Activated CD8-positive, alpha-beta memory T cell treated with anti-CD3 and anti-CD28 coated beads, Interleukin-2, amount 50 U/mL, for 24 hours (primary cell): ENCODE data around the gene TMA7.
A peak's percentile ranks its signal among the peaks of the same experiment; 100 is the strongest.
"Not testable (repeated sequence)": the region's sequence is repeated elsewhere in the genome, so short reads cannot be mapped to it uniquely, and the experiment has no call there.

Experiments
- DNase-seq: peaks from one replicate; pipeline ENCODE4 v3.0.0-alpha.2; 2020; ENCODE audit errors: extremely low read depth

The TMA7 gene

DNA sequence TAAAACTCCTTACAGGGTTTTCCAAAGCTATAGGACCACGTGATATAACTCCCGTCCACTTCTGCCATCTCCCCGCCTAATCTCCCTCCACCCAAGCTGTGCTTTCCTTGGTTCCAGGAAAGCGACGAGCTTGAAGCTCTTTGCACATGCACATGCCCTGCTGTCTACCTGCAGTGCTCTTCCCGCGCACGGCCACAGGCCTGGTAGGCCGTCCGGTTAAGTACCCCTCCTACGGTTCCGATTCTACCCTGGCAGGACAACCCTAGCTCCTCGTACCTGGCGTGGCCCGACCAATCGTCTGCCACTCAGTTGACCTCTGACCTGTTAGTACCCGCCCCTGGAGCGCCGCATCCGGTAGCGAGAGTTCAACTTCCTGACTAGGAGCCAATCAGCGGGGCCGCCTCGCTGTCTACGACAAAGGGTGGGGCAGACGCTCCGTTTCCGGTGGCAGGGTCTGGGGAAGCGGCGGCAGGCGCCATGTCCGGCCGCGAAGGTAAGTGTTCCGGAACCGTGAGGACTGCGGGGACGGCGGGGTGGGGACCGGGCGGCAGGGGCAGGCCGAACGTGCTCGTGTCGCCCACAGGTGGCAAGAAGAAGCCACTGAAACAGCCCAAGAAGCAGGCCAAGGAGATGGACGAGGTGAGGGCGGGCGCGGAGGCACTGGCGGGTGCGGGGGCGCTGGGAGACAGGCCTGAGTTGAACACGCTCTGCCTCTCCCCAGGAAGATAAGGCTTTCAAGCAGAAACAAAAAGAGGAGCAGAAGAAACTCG lies at the start of gene TMA7, which contains the start of gene CCDC51:
Gene TMA7, plus strand, starts transcription at position 438 of the 770 bp plus-strand sequence. Its CDS starts 40 bp downstream, at position 478.
Gene CCDC51, minus strand, starts transcription at position 300 of the 770 bp plus-strand sequence. CDS start 4,991 bp downstream, outside the sequence.
- peak; percentile 99 for DNase-seq

DNA sequence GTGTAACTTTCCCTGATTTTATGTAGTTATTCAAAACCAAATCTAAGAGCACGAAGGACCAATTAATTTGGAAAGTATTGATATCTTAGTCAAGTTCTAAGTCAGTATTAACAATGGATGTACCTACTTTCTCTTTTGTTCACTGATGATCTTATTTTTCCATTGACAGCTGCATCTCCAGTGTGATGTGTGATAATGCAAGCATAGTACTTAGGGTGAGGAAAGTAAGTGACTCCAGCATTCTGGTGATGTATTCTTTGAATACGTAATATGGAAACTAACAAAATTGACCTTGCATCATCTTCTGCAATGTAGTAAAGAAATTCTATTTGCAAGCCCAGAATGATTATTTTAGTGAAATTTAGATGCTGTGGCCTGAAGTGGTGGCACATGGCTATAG lies 45.7 kb upstream of the TMA7 start:
- DNase-seq = no peak

DNA sequence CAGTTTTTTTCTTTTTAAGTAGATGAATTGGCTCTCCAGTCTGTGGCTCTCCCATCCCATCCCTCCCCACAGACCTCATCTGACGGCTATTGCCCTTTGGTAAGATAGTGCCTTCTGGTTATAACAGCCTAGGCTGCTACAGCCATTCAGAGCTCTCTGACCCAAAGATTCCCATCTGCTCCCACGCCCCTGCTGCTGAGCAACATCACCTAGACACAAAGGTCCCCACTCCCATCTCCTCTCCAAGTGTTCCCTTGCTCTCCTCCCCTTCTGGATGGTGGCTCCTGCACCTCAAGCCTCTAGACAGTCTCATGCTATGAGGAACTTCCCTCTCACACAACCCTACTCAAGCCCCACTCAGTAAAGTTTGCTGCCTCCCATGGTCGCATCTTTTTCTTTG lies 44.3 kb upstream of the TMA7 start:
- no peak for DNase-seq

DNA sequence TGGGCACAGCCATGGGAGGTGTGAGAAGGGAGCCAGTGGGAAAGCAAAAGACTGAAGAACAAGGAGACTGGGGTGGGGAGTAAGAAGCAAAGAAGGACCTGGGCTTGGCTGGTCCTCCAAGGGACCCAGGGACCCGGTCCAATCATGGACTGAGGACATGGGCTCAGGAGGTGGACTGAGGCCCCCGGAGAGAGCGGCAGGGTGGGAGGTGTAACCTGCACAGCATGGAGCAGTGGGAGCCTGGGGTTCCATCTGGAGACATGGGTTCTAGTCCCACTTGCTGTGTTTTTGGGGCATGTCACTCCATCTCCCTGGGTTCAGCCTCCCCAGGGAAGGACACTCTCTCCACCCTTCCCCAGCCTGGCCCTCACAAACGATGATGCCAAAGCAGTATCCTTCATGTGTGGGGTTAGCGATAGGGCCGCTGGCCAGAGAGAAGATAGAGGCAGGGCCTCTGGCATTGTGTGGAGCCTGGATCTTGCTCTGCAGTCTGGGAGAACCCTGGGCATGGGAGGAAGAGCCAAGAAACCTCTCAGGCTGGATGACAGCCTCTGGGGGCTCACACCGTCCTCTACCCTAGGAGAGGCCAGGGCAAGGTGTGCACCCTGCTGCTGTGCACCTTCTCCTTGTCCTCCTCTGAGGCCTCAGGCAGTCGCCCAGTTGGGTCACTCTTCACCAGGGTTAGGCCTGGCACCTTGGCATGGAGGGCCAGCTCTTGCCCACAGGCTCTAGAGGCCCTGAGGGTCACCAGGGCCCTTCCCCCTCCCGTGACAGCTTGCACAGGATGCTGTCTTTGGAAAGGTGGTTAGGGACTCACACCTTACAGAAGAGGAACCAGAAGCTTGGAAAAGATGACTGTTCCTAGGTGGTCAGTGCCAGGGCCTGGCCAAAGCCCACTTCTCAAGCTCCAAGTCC lies 42.0 kb upstream of the TMA7 start:
- DNase-seq = no peak

DNA sequence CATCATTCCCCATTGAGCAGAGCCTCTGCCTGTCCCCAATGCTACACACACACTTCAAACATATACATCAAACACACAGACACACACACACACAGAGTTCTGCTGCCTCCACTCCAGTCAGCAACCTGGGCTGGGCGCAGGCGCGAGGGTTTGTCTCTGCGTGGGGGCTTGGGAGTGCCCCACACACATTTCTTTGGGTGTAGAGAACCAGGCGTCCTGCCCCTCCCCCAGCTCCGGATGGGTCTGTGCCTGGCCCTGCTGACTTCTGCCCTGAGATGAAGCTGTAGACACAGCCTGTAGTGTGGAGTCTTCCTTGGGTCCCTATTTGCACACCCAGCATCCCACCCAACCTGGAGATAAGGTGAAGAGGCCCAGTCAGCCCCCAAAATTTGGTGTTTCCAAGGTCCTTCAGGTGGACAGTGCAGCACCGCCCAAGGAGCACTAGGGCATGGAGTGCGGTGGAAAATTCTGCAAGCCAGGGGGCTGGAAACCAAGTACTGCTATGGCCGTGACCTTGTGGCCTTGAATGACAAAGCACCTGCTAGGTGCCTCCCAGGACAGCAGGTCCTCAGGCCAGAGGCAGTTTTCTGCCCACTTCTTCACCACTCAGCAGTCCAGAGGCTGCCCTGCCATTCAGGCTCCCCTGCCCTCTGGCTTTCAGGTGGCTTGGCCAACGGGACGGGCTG lies 41.2 kb upstream of the TMA7 start:
- DNase-seq = no peak

DNA sequence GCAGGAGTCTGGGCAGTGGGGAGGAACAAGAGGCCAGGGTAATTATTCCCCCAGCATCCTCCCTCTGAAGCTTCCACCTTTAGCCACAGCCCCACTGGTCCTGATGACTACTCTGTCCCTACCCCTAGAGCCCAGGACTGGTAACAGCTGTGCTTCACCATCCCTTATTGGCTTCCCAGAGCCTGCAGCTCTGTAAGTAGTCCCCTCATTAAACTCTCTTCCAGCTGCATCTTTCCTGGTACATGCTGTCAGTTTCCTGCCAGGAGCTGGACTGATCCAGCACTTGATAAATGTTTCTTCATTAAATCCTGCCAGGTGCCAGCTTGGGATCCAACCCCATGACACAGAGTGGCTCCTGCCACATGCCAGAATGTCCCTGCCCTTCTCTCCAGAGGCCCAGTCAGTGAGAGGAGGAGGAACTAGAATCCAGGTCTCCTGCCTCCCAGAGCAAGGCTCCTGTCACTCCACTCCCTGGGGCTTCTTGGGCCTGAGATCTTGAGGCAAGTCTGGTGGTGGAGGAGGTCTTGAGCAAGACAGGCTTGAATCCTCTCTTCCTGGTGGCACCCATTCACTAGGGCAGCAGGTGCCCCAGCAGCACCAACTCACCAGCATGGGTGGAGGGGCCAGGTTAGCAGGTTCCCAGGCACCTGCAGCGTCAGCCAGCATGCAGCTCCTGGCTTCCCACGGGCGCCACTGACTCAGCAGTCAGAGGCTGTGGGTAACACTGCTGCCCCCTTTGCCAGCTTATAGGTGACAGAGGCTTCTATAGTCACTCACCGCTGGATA lies 40.5 kb upstream of the TMA7 start:
- DNase-seq = no peak

DNA sequence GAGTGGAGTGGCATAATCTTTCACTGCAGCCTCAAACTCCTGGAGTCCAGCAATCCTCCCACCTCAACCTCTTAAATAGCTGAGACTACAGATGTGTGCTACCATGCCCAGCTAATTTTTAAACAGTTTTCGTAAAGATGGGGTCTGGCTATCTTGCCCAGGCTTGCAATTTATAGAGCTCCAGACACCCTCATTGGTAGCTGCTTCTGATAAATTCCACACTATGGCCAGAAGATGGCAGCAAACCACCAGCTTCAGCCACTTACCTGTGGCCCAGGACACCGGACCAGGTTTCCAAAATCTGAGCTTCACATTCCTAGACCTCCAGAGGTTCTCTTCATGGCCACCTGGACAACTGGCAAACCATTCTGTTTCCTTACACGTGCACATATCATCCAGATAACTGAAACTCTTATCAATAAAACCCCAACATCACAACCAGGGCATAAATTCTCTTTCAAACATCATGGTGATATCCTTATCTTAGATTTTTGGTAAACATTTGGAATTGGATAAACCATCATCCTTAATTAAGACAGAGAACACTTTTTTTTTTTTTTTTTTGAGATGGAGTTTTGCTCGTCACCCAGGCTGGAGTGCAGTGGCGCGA lies 39.1 kb upstream of the TMA7 start:
- peak; percentile 6 for DNase-seq

DNA sequence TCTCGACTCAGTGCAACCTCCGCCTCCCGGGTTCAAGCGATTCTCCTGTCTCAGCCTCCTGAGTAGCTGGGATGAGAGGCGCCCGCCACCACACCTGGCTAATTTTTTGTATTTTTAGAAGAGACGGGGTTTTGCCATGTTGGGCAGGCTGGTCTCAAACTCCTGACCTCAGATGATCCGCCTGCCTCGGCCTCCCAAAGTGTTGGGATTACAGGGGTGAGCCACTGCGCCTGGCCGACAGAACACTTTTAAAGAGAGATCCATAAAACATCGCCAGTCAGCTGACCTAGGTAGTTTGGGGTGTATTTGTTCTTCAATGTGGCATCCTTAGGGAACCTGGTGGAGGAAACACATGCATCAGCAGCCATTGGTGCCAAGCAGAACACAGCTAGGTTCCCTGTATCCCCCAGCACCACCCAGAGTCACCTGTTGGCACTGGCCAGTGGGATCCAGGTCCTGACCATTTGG lies 38.6 kb upstream of the TMA7 start:
- not testable (repeated sequence) for DNase-seq

DNA sequence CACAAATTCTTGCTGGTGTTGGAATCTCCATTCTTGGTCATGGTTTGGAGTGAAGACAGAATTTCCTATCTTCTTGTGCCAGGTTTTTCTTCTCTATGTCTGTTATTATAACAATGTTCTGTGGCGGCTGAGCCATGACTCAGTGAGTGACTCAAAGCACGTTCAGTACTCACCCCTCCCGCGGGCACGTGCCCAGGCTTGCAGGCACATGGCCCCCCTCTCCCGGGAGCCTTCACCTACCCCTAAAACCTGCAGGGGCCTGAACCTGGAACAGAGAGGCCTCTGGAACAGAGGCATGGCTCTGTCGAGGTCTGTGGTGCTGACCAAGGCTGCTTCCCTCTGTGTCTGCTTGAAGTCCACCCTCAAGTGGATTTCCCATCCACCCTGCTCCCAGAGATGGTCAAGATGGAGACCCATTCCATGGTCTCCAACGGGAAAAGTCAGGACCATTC lies 37.8 kb upstream of the TMA7 start:
- no peak for DNase-seq

DNA sequence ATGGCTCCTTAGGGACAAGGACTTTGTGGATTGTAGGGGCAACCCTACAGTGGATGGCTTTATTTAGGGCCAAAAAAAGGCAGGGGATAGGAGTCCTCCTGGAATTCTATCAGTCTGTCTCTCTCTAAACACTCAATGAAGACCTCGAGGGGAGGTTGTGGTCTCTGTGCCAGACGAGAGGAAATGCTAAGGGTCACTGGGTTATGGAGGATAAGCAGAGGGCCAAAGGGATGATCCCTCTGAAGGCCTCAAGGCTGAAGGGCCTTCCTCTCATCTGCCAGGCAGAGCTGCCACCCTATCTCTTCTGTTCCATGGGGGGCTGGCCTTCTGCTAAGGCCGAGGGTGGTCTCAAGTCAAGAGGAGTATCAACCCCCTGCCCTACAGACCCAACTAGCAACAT lies 37.1 kb upstream of the TMA7 start:
- no peak for DNase-seq

DNA sequence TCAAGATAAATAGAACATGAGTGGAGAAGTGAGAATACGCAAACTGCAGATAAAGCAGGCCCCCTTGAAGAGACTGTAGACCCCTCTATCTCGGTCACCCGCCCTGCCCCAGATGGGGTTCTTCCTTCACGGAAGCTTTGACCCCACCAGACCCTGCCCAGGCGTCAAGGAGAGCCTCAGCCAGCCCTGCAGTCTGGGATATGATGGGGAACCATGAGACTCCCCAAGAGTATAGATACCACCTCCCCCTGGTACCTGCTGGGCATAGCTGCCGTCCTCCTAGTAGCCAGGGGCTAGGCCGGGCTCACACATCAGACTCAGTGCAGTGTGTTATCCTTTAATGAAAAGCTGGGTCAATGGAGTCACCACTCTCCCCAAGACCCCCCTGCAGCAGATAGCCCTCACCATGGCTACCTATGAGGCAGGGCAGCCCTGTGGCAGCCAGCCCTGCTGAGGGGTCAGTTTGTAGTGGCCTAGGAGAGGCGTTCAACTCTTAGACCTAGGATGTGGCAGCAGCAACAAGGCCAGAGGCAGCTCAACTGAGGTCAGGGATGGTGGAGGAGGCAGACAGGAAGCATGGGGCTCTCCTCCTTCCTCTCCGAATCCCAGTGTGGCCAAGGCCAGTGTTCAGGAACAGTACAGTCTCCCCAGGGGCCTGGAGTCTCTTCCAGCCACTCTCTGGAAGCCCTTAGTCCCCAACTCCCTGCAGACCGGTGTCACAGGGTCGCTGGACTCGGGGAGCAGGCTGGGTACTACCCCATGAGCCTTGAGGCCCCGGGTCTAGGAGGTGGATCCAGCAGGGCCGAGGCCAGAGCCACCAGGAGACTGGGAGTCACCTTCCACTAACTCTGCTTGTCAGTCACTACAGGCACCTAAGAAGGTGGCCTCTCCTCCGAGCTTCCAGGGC lies 36.3 kb upstream of the TMA7 start:
- DNase-seq = no peak

DNA sequence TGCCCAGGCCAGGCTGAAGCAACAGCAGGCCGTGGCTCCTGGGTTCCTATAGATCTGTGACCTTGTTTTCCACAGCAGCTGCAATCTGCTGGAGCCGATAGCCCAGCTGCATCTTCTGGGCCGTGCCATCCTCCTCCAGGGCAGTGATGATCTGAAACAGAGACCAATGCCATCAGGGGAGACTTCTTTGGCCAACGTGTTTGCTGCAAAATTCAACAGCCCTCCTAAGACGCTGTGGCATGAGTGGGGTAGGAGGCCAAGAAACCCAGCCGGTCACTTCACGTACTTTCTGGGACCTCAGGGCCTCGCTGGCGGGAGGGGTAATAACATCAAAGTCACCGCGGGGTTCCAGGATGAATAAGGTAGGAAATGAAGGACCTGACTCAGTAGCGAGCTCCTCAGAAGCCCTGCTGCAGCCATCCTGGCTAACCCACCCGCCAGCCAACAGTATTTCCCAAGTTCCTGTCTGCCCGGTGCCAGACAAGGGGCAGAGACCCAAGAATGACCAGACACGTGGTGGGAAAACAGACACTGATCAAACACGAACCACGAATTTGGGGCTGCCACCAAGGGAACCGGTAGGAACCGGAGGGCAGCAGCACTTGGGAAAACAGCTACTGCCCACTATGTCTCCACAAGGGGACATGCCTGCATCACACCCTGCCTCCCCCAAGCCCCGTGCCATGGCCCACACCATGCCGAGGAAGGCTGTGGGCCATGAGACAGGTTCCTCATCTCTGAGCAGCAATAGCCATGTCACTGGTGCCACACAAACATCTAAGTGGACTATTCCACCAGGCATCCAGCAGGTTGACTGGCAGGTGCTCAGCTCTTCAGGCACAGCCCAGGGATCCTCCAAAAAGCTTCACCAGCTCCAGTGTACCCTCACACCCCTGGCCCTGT lies 35.4 kb upstream of the TMA7 start:
- no peak for DNase-seq

DNA sequence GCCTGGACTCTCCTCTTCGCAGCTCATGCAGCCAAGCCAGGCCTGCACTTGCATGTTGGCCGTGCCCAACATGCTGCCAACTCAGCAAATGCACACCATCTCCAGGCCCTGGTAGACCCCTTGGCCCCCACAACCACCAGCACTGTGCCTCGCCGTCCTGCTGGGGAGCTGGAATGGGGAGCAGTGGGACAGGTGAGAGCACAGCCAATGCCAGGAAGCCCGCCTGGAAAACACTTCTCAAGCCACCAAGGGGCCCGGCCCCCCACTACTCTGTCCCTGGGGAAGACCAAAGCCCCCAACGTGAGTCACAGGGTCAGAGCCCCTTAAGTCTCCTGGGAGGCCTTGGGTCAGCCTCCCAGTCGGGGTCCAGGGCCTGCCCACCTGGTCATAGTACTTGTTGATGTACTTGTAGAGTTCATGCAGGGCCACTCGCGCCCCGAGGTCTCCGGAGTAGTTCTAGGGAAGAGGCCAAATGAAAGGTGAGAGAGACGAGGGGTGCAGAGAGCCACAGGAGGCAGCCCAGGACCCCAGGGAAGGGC lies 34.6 kb upstream of the TMA7 start:
- no peak for DNase-seq

DNA sequence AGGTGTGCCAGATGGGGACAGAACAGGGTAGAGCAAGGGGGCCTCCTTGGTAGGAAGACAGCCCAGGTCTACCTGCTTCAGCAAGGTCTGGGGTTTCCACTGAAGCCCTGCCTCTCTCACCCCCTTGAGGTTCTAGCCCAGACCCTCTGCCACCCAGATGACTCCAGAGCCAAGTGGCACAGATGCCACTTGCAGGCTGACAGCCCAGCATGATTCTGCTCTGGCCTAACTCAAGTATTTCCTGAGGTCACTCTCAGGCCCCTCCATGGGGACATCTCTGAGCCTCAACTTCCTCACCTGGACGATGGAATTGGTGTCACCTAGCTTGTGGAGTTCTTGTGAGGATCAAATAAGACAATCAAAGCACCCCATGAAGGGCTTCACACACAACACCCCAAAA lies 34.1 kb upstream of the TMA7 start:
- DNase-seq = no peak

DNA sequence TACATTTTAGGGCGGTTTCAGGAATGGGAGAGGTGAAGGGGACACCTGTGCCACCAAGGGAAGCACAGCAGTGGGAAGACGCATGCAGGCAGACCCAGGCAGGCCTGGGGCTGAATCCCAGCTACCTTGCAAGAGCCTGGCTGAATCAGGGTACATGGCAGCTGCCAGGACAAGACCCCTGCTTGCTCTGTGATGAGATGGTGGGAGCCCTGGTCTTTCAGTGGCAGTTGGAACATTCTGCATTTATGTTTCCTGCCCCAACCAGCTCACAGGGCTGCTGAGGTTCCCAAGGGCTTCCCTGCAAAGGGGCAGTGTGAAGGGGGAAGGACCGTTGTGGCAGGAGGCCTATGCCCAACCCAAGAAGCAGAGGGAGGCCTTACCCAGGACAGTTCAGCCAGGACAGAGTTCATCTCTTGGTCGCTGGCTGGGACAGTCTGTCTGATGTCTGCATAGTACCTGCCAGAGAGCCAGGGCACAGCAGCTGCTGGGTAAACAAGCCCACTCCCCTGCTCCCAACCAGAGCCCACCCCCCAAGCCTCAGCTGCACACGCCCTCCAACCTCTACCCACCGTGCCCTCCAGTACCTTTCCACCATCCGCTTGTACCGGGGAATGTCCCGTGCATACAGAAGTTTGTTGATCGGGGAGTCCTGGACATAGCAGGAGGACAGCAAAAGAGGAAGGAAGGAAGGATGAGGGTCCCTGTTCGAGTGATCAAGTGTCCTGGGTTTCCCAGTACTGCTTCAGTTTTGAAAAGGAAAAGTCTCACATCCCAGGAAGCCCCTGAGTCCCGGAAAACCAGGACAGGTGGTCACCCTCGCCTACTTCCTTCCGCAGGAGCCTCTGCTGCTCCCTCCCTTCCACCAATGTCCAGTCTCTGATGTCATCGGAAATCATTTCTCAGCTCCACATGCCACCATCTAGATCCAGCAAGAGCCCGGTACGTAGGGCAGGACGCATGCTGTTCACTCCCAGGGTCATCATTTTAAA lies 33.3 kb upstream of the TMA7 start:
- no peak for DNase-seq

DNA sequence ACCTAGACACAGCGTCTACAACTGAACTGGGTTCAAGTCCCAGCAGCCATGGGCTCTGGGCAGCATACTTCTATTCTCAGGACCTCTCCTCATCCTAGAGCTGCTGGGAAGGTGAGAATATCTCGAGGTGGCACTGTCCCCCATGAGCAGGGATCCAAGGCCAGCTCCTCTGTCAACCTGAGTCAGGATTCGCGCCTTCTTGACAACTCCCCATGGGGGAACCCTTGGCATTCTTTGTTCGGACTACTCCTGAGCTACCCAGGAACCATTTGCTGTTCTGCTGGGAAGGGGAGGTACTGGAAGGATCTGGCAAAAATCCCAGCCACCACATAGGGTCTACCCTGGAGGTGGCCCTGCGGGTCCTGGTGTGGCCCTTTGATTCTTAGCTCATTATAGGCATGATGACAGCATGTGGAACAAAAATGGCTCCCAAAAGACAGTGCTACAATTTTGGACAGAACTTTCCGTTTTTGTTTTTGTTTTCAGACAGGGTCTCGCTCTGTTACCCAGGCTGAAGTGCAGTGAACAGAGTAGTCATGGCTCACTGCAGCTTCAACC lies 32.4 kb upstream of the TMA7 start:
- no peak for DNase-seq

DNA sequence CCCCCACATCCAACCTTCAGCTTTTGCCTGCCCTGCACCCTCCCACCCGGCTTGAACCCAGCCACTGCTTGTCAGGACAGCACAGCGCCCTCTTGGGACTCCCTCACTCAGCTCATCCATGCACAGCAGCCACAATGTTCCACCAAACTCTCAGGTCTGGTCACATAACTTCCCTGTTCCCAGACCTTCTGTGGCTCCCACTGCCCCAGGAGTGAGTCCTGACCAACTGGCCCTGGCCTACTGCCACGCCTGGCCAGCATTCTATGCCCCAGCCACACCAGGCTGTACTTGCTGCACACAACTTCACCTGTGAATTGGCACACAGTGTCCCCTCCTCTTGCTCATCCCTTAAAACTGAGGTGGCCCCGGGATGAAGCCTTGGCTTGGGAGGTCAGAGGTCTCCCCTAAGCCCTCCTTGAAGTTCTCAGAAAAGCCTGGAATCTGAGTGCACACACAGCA lies 31.2 kb upstream of the TMA7 start:
- DNase-seq = no peak
